Neural cell (in vitro differentiated cells): ENCODE results near the gene BTNL2.

ENCODE experiments used
- EZH2 ChIP-seq: fragments of 200-600, 300-800 bp; shearing (Covaris generic), sonication (generic); IDR thresholded peaks from 2 replicates; pipeline ENCODE4 v1.6.1; 2014; ENCODE audit warnings: antibody characterized with exemption, low read length, borderline replicate concordance, mild to moderate bottlenecking; ENCODE audit not compliant: insufficient read depth, poor library complexity, severe bottlenecking
- POLR2AphosphoS5 ChIP-seq: IDR thresholded peaks from 2 replicates; pipeline ENCODE4 v1.6.1; 2012
- RAD21 ChIP-seq: fragments of 450-650 bp; conservative IDR thresholded peaks from 2 replicates; pipeline ENCODE4 v1.6.1; 2014; ENCODE audit warnings: antibody characterized with exemption, mild to moderate bottlenecking, moderate library complexity
- SMC3 ChIP-seq: fragments of 450-650 bp; conservative IDR thresholded peaks from 2 replicates; pipeline ENCODE4 v1.6.1; 2014; ENCODE audit warnings: antibody characterized with exemption, mild to moderate bottlenecking, moderate library complexity; ENCODE audit not compliant: poor library complexity
- TF ChIP-seq, protein P1 (sequence below): fragments of 450-650 bp; IDR thresholded peaks from 2 replicates; pipeline ENCODE4 v1.5.1; 2014; ENCODE audit warnings: antibody characterized with exemption, mild to moderate bottlenecking, moderate library complexity; ENCODE audit not compliant: poor library complexity, severe bottlenecking

DNA sequence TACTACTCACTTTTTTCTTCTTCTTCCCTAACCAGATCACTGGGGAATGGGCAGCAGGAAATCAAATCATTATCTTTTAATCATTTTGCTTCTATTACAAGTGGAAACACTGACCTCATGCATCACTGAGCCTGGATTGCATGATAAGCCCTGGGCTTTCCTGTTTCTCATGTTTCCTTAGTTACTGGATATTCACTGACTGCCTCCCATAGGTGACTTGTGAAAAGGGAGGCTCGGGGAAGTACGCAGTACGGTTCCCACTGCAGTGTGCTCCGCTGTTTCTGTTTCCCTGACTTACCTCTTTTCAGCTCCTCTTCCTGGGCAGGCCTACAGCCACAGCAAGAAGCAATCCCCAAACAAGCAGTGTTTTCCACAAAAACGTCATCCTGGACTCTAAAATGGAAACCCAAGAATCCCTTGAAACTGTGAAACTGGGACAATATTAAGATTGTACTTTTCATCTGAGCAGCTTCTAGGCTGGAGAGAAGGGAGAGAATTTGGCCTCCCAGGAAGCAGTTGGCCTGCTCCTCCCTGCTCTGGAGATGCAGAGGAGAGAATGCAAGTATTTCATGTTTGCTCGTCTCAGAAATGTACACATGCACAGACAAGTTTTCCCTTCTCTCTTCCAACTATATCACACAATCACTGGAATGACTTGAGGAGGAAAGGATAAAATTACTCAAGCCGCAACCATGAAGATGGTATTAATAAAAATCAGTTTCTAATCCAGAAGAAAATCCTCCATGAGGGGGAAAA is 13.1 kb downstream of the BTNL2 start:
- TF ChIP-seq POLR2AphosphoS5 (no peak), EZH2 (no peak), RAD21 (no peak), SMC3 (no peak)
- TF ChIP-seq, protein P1, sequence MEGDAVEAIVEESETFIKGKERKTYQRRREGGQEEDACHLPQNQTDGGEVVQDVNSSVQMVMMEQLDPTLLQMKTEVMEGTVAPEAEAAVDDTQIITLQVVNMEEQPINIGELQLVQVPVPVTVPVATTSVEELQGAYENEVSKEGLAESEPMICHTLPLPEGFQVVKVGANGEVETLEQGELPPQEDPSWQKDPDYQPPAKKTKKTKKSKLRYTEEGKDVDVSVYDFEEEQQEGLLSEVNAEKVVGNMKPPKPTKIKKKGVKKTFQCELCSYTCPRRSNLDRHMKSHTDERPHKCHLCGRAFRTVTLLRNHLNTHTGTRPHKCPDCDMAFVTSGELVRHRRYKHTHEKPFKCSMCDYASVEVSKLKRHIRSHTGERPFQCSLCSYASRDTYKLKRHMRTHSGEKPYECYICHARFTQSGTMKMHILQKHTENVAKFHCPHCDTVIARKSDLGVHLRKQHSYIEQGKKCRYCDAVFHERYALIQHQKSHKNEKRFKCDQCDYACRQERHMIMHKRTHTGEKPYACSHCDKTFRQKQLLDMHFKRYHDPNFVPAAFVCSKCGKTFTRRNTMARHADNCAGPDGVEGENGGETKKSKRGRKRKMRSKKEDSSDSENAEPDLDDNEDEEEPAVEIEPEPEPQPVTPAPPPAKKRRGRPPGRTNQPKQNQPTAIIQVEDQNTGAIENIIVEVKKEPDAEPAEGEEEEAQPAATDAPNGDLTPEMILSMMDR, result no peak
